Common myeloid progenitor, CD34-positive (primary cell): ENCODE measurements around the gene DTX2.
"Not testable (repeated sequence)": the region's sequence is repeated elsewhere in the genome, so short reads cannot be mapped to it uniquely, and the experiment has no call there.

Experiments used
- CTCF ChIA-PET: fragments of 350-600 bp; sonication (Branson Sonifier 250); formaldehyde crosslinking; loops from one replicate; lab custom pipeline; 2021; ENCODE audit warnings: antibody characterized with exemption; lab: Charles Lee
- POLR2A ChIA-PET: fragments of 350-600 bp; sonication (Branson Sonifier 250); formaldehyde crosslinking; loops from one replicate; lab custom pipeline; 2021; ENCODE audit warnings: antibody characterized with exemption; lab: Charles Lee
- DNase-seq, 3 donors: peaks; one replicate each; pipeline versions ENCODE4 v3.0.0 to v3.0.0-alpha.2; 2013
- H3K27ac ChIP-seq, 2 experiments: 1 replicate in 1 of 2; 2 replicates in 1 of 2; pipeline ENCODE4 v1.7.0; 2013; ENCODE audit warnings: inconsistent platforms in 2 of 2, low read length in 2 of 2, mild to moderate bottlenecking in 2 of 2, low read depth in 1 of 2, moderate library complexity in 1 of 2; ENCODE audit not compliant: severe bottlenecking in 2 of 2, insufficient read depth in 1 of 2, poor library complexity in 1 of 2
- H3K27me3 ChIP-seq, 5 experiments: replicated peaks in 2 of 5; 1 replicate in 3 of 5; 2 replicates in 2 of 5; pipeline versions ENCODE4 v1.6.1 to v1.7.0; 2013; ENCODE audit warnings: low read length in 4 of 5, mild to moderate bottlenecking in 2 of 5, moderate library complexity in 2 of 5, inconsistent platforms in 1 of 5; ENCODE audit not compliant: insufficient read depth in 5 of 5, control insufficient read depth in 4 of 5
- H3K36me3 ChIP-seq, 4 experiments: 1 replicate in 2 of 4; 2 replicates in 2 of 4; pipeline versions ENCODE4 v1.6.1 to v1.7.0; 2013; ENCODE audit warnings: low read length in 3 of 4, control low read depth in 1 of 4, mild to moderate bottlenecking in 1 of 4; ENCODE audit not compliant: control insufficient read depth in 4 of 4, insufficient read depth in 4 of 4
- H3K4me1 ChIP-seq, 4 experiments: 1 replicate in 3 of 4; 2 replicates in 1 of 4; pipeline versions ENCODE4 v1.6.1 to v1.7.1; 2013; ENCODE audit warnings: low read length in 3 of 4, mild to moderate bottlenecking in 3 of 4, control low read depth in 1 of 4, inconsistent platforms in 1 of 4, moderate library complexity in 1 of 4; ENCODE audit not compliant: control insufficient read depth in 4 of 4, insufficient read depth in 4 of 4; ENCODE audit errors: control extremely low read depth in 1 of 4
- H3K4me3 ChIP-seq, 7 experiments: 1 replicate in 4 of 7; 2 replicates in 3 of 7; pipeline versions ENCODE4 v1.5.1 to v1.7.0; 2013; ENCODE audit warnings: mild to moderate bottlenecking in 7 of 7, low read length in 6 of 7, moderate library complexity in 6 of 7, inconsistent platforms in 2 of 7, low read depth in 2 of 7, control low read depth in 1 of 7; ENCODE audit not compliant: insufficient read depth in 4 of 7, control insufficient read depth in 1 of 7; ENCODE audit errors: extremely low read depth in 1 of 7
- H3K9me3 ChIP-seq, 5 experiments: 1 replicate in 4 of 5; 2 replicates in 1 of 5; pipeline versions ENCODE4 v1.6.1 to v1.7.1; 2013; ENCODE audit warnings: low read length in 4 of 5, mild to moderate bottlenecking in 2 of 5, inconsistent platforms in 1 of 5, low read depth in 1 of 5, moderate library complexity in 1 of 5; ENCODE audit not compliant: control insufficient read depth in 4 of 5, insufficient read depth in 2 of 5; ENCODE audit errors: control extremely low read depth in 1 of 5
- WGBS: methylation state at CpG from one replicate; pipeline ENCODE4 v1.1.5; 2013; ENCODE audit not compliant: insufficient coverage; 5-methylcytosine and 5-hydroxymethylcytosine counted together

The DTX2 gene

GRCh38 chr7:76502836-76503235 is 41.3 kb downstream of the DTX2 start:
- whole genome bisulfite sequencing, result 88% methylated on average over 6 of the region's 16 CpGs
- CTCF ChIA-PET, H3K4me1 ChIP-seq, H3K9me3 ChIP-seq, DNase-seq, POLR2A ChIA-PET, H3K27me3 ChIP-seq, H3K4me3 ChIP-seq, H3K27ac ChIP-seq: not testable (repeated sequence)
- H3K36me3 ChIP-seq, result peaks cover 0 to 19% (median 7%) of the 10 kb centered on the region in 4 experiments

GRCh38 chr7:76503244-76503643 is 41.7 kb downstream of the DTX2 start:
- WGBS, result 100% methylated on average over 3 of the region's 12 CpGs
- H3K27ac ChIP-seq, H3K9me3 ChIP-seq, POLR2A ChIA-PET, DNase-seq, H3K4me1 ChIP-seq, H3K27me3 ChIP-seq, CTCF ChIA-PET, H3K4me3 ChIP-seq: not testable (repeated sequence)
- peaks cover 0 to 19% (median 7%) of the 10 kb centered on the region in 4 experiments for H3K36me3 ChIP-seq

GRCh38 chr7:76504351-76505167 is 43.0 kb downstream of the DTX2 start:
- H3K27ac ChIP-seq, DNase-seq, H3K4me1 ChIP-seq, H3K27me3 ChIP-seq, H3K4me3 ChIP-seq, POLR2A ChIA-PET, H3K9me3 ChIP-seq, CTCF ChIA-PET: not testable (repeated sequence)
- H3K36me3 ChIP-seq, result peaks cover 0 to 19% (median 7%) of the 10 kb centered on the region in 4 experiments
- WGBS, result 99% methylated on average over 10 of the region's 33 CpGs

- peaks cover 0 to 19% (median 7%) of the 10 kb centered on the region in 4 experiments for H3K36me3 ChIP-seq
- no peak overlapping the region for H3K27ac ChIP-seq
- CTCF ChIA-PET, result no interaction called here
- no peaks in the 10 kb centered on the region for H3K27me3 ChIP-seq
- peaks cover 0 to 6% (median 5%) of the 10 kb centered on the region in 4 experiments for H3K4me1 ChIP-seq
- no peak for DNase-seq
- POLR2A ChIA-PET, result no interaction called here
- H3K4me3 ChIP-seq, result no peak overlapping the region
- 96% methylated on average over 23 of the region's 32 CpGs for WGBS
- H3K9me3 ChIP-seq, result no peaks in the 10 kb centered on the region
Measured at GRCh38 chr7:76505168-76506080, 43.9 kb downstream of the DTX2 start.

GRCh38 chr7:76506081-76506440 is 44.6 kb downstream of the DTX2 start:
- Histone ChIP-seq H3K36me3 (peaks cover 0 to 19% (median 7%) of the 10 kb centered on the region in 4 experiments), H3K9me3 (no peaks in the 10 kb centered on the region), H3K4me1 (peaks cover 0 to 6% (median 5%) of the 10 kb centered on the region in 4 experiments), H3K27ac (no peak overlapping the region), H3K27me3 (no peaks in the 10 kb centered on the region), H3K4me3 (no peak overlapping the region)
- ChIA-PET CTCF (no interaction called here), POLR2A (no interaction called here)
- 93% methylated on average over 4 of the region's 5 CpGs for WGBS
- DNase-seq, result no peak

GRCh38 chr7:76506643-76507042 is 45.1 kb downstream of the DTX2 start:
- POLR2A ChIA-PET, H3K4me1 ChIP-seq, H3K4me3 ChIP-seq, H3K9me3 ChIP-seq, CTCF ChIA-PET, H3K27ac ChIP-seq, DNase-seq, H3K27me3 ChIP-seq: not testable (repeated sequence)
- WGBS, result over 99% methylated on average over 7 of the region's 8 CpGs
- peaks cover 0 to 19% (median 7%) of the 10 kb centered on the region in 4 experiments for H3K36me3 ChIP-seq
